ENCODE results near the gene UBALD2.
"Not testable (repeated sequence)": the region's sequence is repeated elsewhere in the genome, so short reads cannot be mapped to it uniquely, and the experiment has no call there.

UBALD2 gene

DNA sequence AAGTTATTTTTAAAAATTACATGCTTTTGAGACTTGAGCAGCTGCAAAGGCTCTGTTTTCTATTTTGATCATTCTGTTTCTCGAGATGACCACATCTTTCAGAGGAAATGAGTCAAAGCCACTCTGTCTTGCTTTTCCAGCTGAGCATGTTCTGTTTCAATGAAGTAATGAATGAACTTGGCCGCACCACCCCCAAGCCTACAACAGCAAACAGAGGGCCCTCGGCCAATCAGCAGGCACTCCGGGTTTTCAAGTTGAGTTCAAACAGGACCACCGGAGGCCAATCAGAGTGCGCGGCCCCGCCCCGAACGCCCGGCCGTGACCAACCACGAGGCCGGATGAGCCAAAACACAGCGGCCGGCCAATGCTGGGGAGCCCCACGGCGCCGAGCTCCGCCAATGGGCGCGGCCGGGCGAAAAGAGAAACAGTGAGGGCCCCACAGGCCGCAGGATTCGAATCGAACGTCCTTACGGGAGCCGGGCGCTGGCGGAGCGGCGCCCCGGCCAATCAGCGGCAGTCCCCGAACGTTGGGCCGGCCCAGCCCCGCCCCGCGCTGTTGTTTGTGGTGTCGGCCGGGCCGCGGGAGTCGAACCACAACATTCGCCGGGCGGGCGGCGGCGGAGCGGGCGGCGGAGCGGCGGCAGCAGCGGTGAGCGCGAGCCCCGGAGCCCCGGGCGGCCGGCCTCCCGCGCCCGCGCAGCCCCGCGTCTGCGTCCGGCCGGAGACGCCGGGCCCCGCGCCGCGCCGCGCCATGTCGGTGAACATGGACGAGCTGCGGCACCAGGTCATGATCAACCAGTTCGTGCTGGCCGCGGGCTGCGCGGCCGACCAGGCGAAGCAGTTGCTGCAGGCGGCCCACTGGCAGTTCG, at the start of gene UBALD2:
TSS of gene UBALD2 (plus strand) at position 594 of the 869 bp plus-strand sequence. CDS start at position 752, 158 bp downstream.
- DNase-seq = peak; percentile 81

- DNase-seq = no peak
These were observed 48.1 kb upstream of the UBALD2 start for GRCh38 chr17:76217081-76217480.

- DNase-seq = no peak
These were observed 45.3 kb upstream of the UBALD2 start for GRCh38 chr17:76219670-76220383.

GRCh38 chr17:76223802-76224201, 41.3 kb upstream of the UBALD2 start:
- no peak for DNase-seq

- not testable (repeated sequence) for DNase-seq
These were observed 39.6 kb upstream of the UBALD2 start for GRCh38 chr17:76225373-76226086.

GRCh38 chr17:76226749-76227148, 38.4 kb upstream of the UBALD2 start:
- not testable (repeated sequence) for DNase-seq

GRCh38 chr17:76232342-76232741, 32.8 kb upstream of the UBALD2 start:
- DNase-seq = no peak

DNA sequence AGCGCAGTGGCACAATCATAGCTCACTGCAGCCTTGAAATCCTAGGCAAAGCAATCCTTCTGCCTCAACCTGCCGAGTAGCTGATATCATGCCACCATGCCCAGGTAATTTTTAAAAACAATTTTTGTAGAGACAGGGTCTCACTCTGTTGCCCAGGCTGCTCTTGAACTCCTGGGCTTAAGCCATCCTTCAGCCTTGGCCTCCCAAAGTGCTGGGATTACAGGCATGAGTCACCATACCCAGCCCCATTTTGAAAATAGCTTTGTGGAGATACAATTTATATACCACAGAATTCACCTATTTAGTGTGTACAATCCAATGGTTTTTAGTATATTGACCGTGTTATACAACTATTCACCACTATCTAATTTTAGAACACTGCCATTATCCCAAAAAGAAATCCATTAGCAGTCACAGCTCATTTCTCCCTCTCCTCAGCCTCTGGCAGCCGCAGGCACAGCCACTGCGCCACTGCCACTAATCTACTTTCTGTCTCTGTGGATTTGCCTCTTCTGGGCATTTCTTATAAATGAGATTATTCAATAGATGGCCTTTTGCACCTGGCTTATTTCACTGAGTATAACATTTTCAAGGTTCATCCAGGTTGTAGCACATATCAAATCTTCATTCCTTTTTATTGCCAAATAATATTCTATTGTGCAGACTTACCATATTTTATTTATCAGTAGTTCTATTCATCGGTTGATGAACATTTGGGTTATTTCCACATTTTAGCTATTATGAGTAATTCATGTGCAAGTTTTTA, 31.4 kb upstream of the UBALD2 start:
- no peak for DNase-seq

DNA sequence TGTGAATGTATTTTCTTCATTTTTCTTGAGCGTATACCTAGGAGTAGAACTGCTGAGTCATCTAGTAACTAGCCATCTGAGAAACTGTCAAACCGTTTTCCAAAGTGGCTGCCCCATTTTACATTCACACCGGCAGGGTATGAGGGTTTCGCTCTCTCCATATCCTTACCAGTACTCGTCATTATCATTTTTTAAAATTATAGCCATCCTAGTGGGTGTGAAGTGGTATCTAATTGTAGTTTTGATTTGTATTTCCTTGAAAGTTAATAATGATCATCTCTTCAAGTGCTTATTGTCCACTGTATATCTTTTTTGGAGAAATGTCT, 30.8 kb upstream of the UBALD2 start:
- DNase-seq = no peak

GRCh38 chr17:76235883-76236282, 29.3 kb upstream of the UBALD2 start:
- no peak for DNase-seq

GRCh38 chr17:76236603-76237002, 28.5 kb upstream of the UBALD2 start:
- DNase-seq = no peak

DNA sequence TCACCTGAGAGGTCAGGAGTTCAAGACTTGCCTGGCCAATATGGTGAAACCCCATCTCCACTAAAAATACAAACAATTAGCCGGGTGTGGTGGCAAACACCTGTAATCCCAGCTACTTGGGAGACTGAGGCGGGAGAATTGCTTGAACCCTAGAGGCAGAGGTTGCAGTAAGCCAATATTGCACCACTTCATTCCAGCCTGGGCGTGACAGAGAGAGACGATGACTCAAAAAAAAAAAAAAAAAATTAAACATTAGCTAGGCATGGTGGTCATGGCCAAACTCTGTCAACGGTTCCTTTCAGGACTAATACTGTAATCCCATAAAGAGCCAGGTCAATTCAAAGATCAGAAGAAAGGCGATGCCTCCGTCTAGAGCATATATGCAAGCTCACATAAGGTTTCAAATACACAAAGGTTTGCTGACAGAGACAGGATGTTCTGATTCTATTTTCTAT, 27.3 kb upstream of the UBALD2 start:
- DNase-seq = no peak

- no peak for DNase-seq
These were observed 26.2 kb upstream of the UBALD2 start for GRCh38 chr17:76238847-76239537.

DNA sequence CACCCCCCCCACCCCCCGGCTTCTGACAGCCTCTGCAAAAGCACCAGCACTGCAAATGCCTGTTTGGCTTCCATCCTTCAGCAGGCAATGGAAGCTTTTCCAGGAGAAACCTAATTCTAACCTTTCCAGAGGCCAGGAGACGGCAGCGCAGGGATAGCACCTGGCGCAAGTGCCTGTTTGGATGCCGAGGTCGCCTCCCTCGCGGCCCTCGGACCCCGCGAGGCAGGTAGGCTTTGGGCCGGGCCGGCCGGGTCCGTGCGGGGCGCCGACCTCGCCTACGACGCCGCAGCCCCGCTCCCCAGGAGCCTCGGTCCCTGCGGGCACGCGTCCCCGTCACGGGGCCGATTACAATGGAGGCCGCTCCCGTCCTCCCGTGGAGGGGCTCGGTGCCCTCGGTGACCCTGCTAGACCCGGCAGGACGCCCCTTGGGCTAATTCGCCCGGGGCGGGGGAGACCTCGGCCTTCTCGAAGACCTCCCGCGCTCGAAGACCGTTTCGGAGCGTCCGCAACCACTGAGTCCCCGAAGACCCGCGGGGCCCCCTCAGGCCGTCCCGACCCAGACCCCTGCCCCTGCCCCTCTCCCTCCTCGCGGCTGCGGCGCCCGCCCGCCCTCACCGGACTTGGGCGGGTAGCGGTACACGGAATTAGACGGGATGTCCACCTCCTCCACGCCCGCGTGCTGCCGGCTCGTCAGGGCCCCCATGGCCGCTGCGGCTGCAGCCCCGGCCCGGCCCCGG, 25.4 kb upstream of the UBALD2 start:
- DNase-seq = no peak

DNA sequence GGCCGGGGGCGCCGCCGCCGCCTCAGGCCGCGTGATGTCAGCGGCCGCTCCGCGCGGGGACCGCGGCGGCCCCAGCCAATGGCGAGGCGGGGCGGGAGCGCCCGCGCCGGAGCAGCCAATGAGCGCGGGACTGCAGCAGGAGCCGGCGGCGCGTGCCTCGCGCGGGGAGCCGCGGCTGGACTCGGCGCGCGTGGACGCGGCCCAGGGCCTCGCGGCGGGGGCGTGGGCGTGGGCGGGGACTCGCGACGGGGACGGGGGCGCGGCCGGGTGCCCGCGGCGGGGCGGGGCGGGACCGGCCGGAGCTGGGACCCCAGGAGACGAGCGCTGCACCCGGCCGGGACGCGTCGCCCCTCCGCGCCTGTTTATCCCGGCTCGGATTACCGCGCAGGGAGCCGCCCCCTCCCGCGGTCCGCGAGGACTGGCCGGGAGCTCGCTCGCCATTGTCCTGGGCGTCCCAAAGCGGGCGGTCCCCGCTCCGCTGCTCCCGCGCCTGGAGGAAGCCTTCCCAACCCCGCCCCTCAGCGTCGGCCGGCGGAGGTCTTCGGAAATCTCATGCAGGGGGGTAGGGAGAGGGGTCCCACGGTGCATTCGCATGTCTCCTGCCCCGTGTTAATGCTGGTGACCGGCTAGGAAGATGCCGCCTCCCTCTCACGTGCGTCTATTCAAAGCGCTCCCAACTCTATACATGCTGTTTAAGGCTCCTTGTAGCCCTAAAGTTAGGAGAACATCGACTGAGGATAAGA, 24.5 kb upstream of the UBALD2 start, which contains the start of gene RNF157:
TSS of gene RNF157 (minus strand) at position 33 of the 743 bp plus-strand sequence. CDS start 253 bp downstream, outside the sequence.
- DNase-seq = no peak

DNA sequence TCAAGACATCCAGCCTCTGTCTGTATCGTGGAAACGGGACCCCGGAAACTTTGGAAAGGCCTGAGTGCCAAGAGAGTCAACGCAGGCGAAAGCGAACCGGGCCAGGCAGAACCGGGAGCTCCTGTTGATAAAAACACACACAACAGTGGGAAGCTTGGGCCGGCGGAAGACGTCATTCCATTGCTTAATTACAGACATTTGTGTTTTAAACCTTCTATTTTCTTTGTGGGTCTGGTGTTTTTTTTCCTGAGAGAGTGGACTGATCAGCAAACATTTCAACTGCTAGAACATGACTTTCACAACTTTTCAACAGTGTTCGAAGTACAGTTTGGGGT, 24.0 kb upstream of the UBALD2 start:
- DNase-seq = no peak

DNA sequence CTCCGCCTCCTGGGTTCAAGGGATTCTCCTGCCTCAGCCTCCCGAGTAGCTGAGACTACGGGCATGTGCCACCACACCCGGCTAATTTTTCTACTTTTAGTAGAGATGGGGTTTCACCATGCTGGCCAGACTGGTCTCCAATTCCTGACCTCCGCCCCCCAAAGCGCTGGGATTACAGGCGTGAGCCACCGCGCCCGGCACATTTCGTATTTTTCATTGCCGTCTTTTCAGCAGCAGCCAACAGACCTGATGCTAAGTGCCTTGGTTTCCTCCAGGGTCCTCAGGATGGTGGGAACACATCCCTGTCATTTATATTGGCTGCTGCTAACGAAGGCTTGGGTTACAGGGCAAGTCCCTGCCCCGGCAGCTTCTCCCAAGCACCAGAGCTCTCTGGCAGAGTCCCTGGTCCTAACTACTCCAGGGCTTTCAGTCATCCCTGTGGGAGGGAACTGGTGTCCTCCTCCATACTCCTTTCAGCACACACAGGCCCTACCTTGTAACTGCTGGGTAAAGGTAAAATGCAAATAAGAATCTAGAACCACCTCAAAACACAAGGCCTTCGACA, 23.4 kb upstream of the UBALD2 start:
- no peak for DNase-seq

GRCh38 chr17:76243826-76244679, 21.1 kb upstream of the UBALD2 start:
- DNase-seq = no peak

- not testable (repeated sequence) for DNase-seq
These were observed 20.4 kb upstream of the UBALD2 start for GRCh38 chr17:76244721-76245120.

All from NCI-H2029 treated with DMSO at 0.1 percent for 48 hours (cell line).